ENCODE measurements around the gene SOBP. TPM values are rescaled to one million over a fixed set of nuclear protein-coding genes. Genes with fewer than 3 reads are reported as not detected.

SOBP gene
- total RNA-seq, 2 experiments from 2014 or later = 0.05 to 0.17 TPM

GRCh38 chr6:107633680-107634323 lies 143.9 kb downstream of the SOBP start:
- Mint-ChIP-seq H3K9me3 (no peaks in the 10 kb centered on the region), H3K4me1 (ENCODE audit: low read depth) (no peaks in the 10 kb centered on the region), H3K27ac (no peak overlapping the region), H3K27me3 (peaks cover 74% of the 10 kb centered on the region), H3K36me3 (ENCODE audit: low read depth) (no peaks in the 10 kb centered on the region), H3K4me3 (peak overlapping the region; percentile 16)
- Histone ChIP-seq H3K4me3 (ENCODE audit: low read length) (no peak overlapping the region), H3K27me3 (ENCODE audit: control insufficient read depth in 1 of 2, insufficient read depth in 2 of 2, low read length in 2 of 2) (peaks cover 24 to 40% of the 10 kb centered on the region in 2 experiments), H3K9me3 (ENCODE audit: control insufficient read depth in 1 of 2, insufficient read depth in 1 of 2, low read length in 2 of 2) (peaks cover 0 to 15% of the 10 kb centered on the region in 2 experiments), H3K27ac (ENCODE audit: low read depth in 1 of 2, low read length in 2 of 2) (no peak overlapping the region), H3K36me3 (ENCODE audit: insufficient read depth, low read length) (no peaks in the 10 kb centered on the region), H3K4me1 (ENCODE audit: insufficient read depth, low read length) (peaks cover 12% of the 10 kb centered on the region)
- TF ChIP-seq, protein P1, sequence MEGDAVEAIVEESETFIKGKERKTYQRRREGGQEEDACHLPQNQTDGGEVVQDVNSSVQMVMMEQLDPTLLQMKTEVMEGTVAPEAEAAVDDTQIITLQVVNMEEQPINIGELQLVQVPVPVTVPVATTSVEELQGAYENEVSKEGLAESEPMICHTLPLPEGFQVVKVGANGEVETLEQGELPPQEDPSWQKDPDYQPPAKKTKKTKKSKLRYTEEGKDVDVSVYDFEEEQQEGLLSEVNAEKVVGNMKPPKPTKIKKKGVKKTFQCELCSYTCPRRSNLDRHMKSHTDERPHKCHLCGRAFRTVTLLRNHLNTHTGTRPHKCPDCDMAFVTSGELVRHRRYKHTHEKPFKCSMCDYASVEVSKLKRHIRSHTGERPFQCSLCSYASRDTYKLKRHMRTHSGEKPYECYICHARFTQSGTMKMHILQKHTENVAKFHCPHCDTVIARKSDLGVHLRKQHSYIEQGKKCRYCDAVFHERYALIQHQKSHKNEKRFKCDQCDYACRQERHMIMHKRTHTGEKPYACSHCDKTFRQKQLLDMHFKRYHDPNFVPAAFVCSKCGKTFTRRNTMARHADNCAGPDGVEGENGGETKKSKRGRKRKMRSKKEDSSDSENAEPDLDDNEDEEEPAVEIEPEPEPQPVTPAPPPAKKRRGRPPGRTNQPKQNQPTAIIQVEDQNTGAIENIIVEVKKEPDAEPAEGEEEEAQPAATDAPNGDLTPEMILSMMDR (IDR thresholded peaks at IDR 0.05) = no peak
- ChIA-PET CTCF (no interaction called here), POLR2A (no interaction called here)
- intact Hi-C loops (cut with DNase I, micrococcal nuclease) = no loop called here
- no peak for DNase-seq
- ATAC-seq (ENCODE audit: poor library complexity) = no peak

DNA sequence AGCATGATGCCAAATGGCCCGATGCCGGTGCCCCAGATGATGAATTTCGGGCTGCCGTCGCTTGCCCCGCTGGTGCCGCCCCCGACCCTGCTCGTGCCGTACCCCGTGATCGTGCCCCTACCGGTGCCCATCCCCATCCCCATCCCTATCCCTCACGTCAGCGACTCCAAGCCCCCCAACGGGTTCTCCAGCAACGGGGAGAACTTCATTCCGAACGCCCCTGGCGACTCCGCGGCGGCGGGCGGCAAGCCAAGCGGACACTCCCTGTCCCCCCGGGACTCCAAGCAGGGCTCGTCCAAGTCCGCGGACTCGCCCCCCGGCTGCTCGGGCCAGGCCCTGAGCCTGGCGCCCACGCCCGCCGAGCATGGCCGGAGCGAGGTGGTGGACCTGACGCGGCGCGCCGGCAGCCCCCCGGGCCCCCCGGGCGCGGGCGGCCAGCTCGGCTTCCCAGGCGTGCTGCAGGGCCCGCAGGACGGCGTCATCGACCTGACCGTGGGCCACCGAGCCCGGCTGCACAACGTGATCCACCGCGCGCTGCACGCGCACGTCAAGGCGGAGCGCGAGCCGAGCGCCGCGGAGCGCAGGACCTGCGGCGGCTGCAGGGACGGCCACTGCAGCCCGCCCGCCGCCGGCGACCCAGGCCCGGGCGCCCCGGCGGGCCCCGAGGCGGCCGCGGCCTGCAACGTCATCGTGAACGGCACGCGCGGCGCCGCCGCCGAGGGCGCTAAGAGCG lies 144.6 kb downstream of the SOBP start:
- Mint-ChIP-seq H3K27me3 (peaks cover 72% of the 10 kb centered on the region), H3K4me3 (peak overlapping the region; percentile 38), H3K36me3 (ENCODE audit: low read depth) (no peaks in the 10 kb centered on the region), H3K9me3 (no peaks in the 10 kb centered on the region), H3K27ac (no peak overlapping the region), H3K4me1 (ENCODE audit: low read depth) (no peaks in the 10 kb centered on the region)
- ATAC-seq (ENCODE audit: poor library complexity) (no peak), DNase-seq (peak in 1 of 14 experiments; percentile 30)
- TF ChIP-seq, protein P1 (IDR thresholded peaks at IDR 0.05) = no peak
- intact Hi-C loops (cut with DNase I, micrococcal nuclease) = no loop called here
- ChIA-PET POLR2A (no interaction called here), CTCF (no interaction called here)
- no peaks in the 10 kb centered on the region for H3K36me3 ChIP-seq (ENCODE audit: insufficient read depth, low read length)
- H3K4me3 ChIP-seq (ENCODE audit: low read length) = no peak overlapping the region
- peaks cover 12% of the 10 kb centered on the region for H3K4me1 ChIP-seq (ENCODE audit: insufficient read depth, low read length)
- H3K27me3 ChIP-seq (ENCODE audit: control insufficient read depth in 1 of 2, insufficient read depth in 2 of 2, low read length in 2 of 2) = peaks cover 24 to 43% of the 10 kb centered on the region in 2 experiments
- no peak overlapping the region for H3K27ac ChIP-seq (ENCODE audit: low read depth in 1 of 2, low read length in 2 of 2)
- H3K9me3 ChIP-seq (ENCODE audit: control insufficient read depth in 1 of 2, insufficient read depth in 1 of 2, low read length in 2 of 2) = peaks cover 0 to 15% of the 10 kb centered on the region in 2 experiments

DNA sequence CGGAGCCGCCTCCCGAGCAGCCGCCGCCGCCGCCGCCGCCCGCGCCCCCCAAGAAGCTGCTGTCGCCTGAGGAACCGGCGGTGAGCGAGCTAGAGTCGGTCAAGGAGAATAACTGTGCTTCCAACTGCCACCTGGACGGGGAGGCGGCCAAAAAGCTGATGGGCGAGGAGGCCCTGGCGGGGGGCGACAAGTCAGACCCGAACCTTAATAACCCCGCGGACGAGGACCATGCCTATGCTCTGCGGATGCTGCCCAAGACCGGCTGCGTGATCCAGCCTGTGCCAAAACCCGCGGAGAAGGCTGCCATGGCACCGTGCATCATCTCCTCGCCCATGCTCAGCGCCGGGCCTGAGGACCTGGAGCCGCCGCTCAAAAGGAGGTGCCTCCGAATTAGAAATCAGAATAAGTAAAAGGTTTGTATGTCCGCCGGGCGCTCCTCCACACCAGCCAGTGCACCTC lies 145.2 kb downstream of the SOBP start:
- DNase-seq (no peak), ATAC-seq (ENCODE audit: poor library complexity) (no peak)
- peaks cover 0 to 15% of the 10 kb centered on the region in 2 experiments for H3K9me3 ChIP-seq (ENCODE audit: control insufficient read depth in 1 of 2, insufficient read depth in 1 of 2, low read length in 2 of 2)
- CTCF ChIA-PET = no interaction called here
- POLR2A ChIA-PET = no interaction called here
- TF ChIP-seq, protein P1 (IDR thresholded peaks at IDR 0.05) = no peak
- H3K27ac ChIP-seq (ENCODE audit: low read depth in 1 of 2, low read length in 2 of 2) = no peak overlapping the region
- H3K4me1 ChIP-seq (ENCODE audit: insufficient read depth, low read length) = peaks cover 12% of the 10 kb centered on the region
- Mint-ChIP-seq H3K36me3 (ENCODE audit: low read depth) (no peaks in the 10 kb centered on the region), H3K9me3 (no peaks in the 10 kb centered on the region), H3K4me3 (peak overlapping the region; percentile 67), H3K4me1 (ENCODE audit: low read depth) (no peaks in the 10 kb centered on the region), H3K27ac (no peak overlapping the region), H3K27me3 (peaks cover 72% of the 10 kb centered on the region)
- no peaks in the 10 kb centered on the region for H3K36me3 ChIP-seq (ENCODE audit: insufficient read depth, low read length)
- intact Hi-C loops (cut with DNase I, micrococcal nuclease) = no loop called here
- H3K4me3 ChIP-seq (ENCODE audit: low read length) = no peak overlapping the region
- peaks cover 24 to 49% of the 10 kb centered on the region in 2 experiments for H3K27me3 ChIP-seq (ENCODE audit: control insufficient read depth in 1 of 2, insufficient read depth in 2 of 2, low read length in 2 of 2)
